Activated B cell treated with CpG ODN at 0.5 μM for 24 hours (primary cell): ENCODE measurements around the gene GBP2. TPM values are rescaled to one million over a fixed set of nuclear protein-coding genes. Genes with fewer than 3 reads are reported as not detected.

ENCODE experiments used
- ATAC-seq: fragments of 200-7000 bp; cut with Tn5 transposase; one replicate; pipeline ENCODE4 v1.10.0; 2021; ENCODE audit warnings: low read depth, mild to moderate bottlenecking, moderate library complexity
- CTCF ChIA-PET: fragments of 350-600 bp; sonication (Branson Sonifier 250); formaldehyde crosslinking; loops from one replicate; lab custom pipeline; 2021; ENCODE audit warnings: antibody characterized with exemption; lab: Charles Lee
- POLR2A ChIA-PET: fragments of 350-600 bp; sonication (Branson Sonifier 250); formaldehyde crosslinking; loops from one replicate; lab custom pipeline; 2021; ENCODE audit warnings: antibody characterized with exemption; lab: Charles Lee
- DNase-seq: peaks from one replicate; pipeline ENCODE4 v3.0.0; 2022
- H3K27ac Mint-ChIP-seq: one replicate; pipeline ENCODE4 v1.8.0; 2020; ENCODE audit warnings: mixed read lengths
- H3K27me3 Mint-ChIP-seq: one replicate; pipeline ENCODE4 v1.8.0; 2021; ENCODE audit warnings: mixed read lengths
- H3K36me3 Mint-ChIP-seq: one replicate; pipeline ENCODE4 v1.8.0; 2021; ENCODE audit warnings: low read depth, mixed read lengths
- H3K4me1 Mint-ChIP-seq: one replicate; pipeline ENCODE4 v1.8.0; 2021; ENCODE audit warnings: mixed read lengths
- H3K4me3 Mint-ChIP-seq: one replicate; pipeline ENCODE4 v1.8.0; 2020; ENCODE audit warnings: mild to moderate bottlenecking, mixed read lengths
- H3K9me3 Mint-ChIP-seq: one replicate; pipeline ENCODE4 v1.8.0; 2020; ENCODE audit warnings: mixed read lengths
- intact Hi-C: fragments of 100-400 bp; cut with micrococcal nuclease; formaldehyde crosslinking; loops from one replicate; pipeline ENCODE4 v1.15.1; 2024
- total RNA-seq: library from RNA; stranded (reverse); gene quantifications from 2 replicates; pipeline ENCODE4 v1.2.3, GENCODE V29; 2022
- TF ChIP-seq, protein P1 (sequence below): fragments of 200-600 bp; IDR thresholded peaks from one replicate; pipeline ENCODE4 v1.8.0; 2022; ENCODE audit warnings: antibody characterized with exemption, mild to moderate bottlenecking

The GBP2 gene
- total RNA-seq, 1 donor from 2014 or later: 26.7 TPM

DNA sequence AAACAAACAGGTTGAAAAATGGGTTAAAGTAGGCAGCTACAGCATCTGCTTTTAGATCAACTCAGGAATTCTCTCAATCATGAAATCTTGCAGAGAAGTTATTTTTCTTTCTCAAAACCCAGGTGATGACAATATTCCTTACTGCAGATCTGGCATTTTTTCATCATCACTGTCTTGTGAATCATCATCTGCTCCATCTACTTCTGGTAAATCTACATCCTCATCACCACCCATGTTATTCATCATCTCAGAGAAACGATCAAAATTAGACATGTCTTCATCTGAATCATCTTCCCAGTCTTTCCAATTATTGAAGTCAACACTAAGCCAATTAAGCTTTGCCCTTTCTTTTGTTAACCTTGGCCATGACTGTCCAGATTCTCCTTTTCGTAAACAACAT, 21.8 kb downstream of the GBP2 start:
- no peak for ATAC-seq
- intact Hi-C loops: no loop called here
- Mint-ChIP-seq H3K27me3 (peaks cover 2% of the 10 kb centered on the region), H3K9me3 (no peaks in the 10 kb centered on the region), H3K4me1 (no peaks in the 10 kb centered on the region), H3K27ac (no peak overlapping the region), H3K4me3 (no peak overlapping the region), H3K36me3 (peaks cover 42% of the 10 kb centered on the region)
- CTCF ChIA-PET: no interaction called here
- POLR2A ChIA-PET: no interaction called here
- TF ChIP-seq, protein P1, sequence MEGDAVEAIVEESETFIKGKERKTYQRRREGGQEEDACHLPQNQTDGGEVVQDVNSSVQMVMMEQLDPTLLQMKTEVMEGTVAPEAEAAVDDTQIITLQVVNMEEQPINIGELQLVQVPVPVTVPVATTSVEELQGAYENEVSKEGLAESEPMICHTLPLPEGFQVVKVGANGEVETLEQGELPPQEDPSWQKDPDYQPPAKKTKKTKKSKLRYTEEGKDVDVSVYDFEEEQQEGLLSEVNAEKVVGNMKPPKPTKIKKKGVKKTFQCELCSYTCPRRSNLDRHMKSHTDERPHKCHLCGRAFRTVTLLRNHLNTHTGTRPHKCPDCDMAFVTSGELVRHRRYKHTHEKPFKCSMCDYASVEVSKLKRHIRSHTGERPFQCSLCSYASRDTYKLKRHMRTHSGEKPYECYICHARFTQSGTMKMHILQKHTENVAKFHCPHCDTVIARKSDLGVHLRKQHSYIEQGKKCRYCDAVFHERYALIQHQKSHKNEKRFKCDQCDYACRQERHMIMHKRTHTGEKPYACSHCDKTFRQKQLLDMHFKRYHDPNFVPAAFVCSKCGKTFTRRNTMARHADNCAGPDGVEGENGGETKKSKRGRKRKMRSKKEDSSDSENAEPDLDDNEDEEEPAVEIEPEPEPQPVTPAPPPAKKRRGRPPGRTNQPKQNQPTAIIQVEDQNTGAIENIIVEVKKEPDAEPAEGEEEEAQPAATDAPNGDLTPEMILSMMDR: no peak
- no peak for DNase-seq

GRCh38 chr1:89102021-89102420, 23.9 kb downstream of the GBP2 start:
- POLR2A ChIA-PET: no interaction called here
- ATAC-seq (no peak), DNase-seq (no peak)
- no peak overlapping the region for H3K27ac Mint-ChIP-seq
- no peaks in the 10 kb centered on the region for H3K4me1 Mint-ChIP-seq
- H3K4me3 Mint-ChIP-seq: no peak overlapping the region
- no peaks in the 10 kb centered on the region for H3K9me3 Mint-ChIP-seq
- CTCF ChIA-PET: no interaction called here
- intact Hi-C loops: no loop called here
- TF ChIP-seq, protein P1: no peak
- H3K27me3 Mint-ChIP-seq: peaks cover 4% of the 10 kb centered on the region
- H3K36me3 Mint-ChIP-seq: peaks cover 22% of the 10 kb centered on the region

- H3K9me3 Mint-ChIP-seq: peaks cover 2% of the 10 kb centered on the region
- TF ChIP-seq, protein P1: no peak
- H3K4me3 Mint-ChIP-seq: no peak overlapping the region
- H3K27me3 Mint-ChIP-seq: peaks cover 4% of the 10 kb centered on the region
- ChIA-PET POLR2A (no interaction called here), CTCF (interaction anchor here (0.6 kb wide), 1 partner anchor 117 kb away, joined by 4 read pairs; no protein-coding TSS in a partner anchor)
- H3K27ac Mint-ChIP-seq: no peak overlapping the region
- H3K4me1 Mint-ChIP-seq: no peaks in the 10 kb centered on the region
- peaks cover 6% of the 10 kb centered on the region for H3K36me3 Mint-ChIP-seq
- ATAC-seq (no peak), DNase-seq (no peak)
- intact Hi-C loops: no loop called here
Observed at GRCh38 chr1:89100412-89100811, 25.5 kb downstream of the GBP2 start.

DNA sequence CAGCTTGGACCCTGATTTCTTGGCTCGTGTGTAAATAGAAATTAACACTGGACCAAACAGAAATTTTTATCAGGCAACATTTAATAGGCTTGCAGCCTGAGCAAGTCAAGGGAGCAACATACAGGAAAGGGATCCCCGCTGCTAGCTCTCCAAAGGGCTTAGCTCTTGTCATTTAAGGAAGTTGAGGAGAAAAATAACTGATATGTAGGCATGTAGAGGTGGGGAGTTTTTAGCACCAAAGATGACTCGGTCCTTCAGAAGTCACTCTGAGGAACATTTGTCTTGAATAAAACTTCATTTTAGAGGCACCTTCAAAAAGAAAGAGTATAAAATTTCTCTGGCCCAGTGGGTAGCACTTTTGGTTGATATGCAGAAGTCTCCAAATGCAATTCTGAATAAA, 27.1 kb downstream of the GBP2 start:
- ATAC-seq: no peak
- Mint-ChIP-seq H3K27me3 (peaks cover 4% of the 10 kb centered on the region), H3K4me3 (no peak overlapping the region), H3K27ac (no peak overlapping the region), H3K4me1 (no peaks in the 10 kb centered on the region), H3K9me3 (peaks cover 2% of the 10 kb centered on the region), H3K36me3 (no peaks in the 10 kb centered on the region)
- POLR2A ChIA-PET: no interaction called here
- DNase-seq: no peak
- CTCF ChIA-PET: interaction anchor here (1.0 kb wide), 1 partner anchor 13 kb away, joined by 4 read pairs; no protein-coding TSS in a partner anchor
- TF ChIP-seq, protein P1: no peak
- intact Hi-C loops: no loop called here

- peaks cover 2% of the 10 kb centered on the region for H3K9me3 Mint-ChIP-seq
- H3K4me1 Mint-ChIP-seq: no peaks in the 10 kb centered on the region
- ChIA-PET CTCF (no interaction called here), POLR2A (no interaction called here)
- intact Hi-C loops: no loop called here
- ATAC-seq (no peak), DNase-seq (no peak)
- TF ChIP-seq, protein P1: no peak
- H3K27me3 Mint-ChIP-seq: peaks cover 4% of the 10 kb centered on the region
- no peak overlapping the region for H3K4me3 Mint-ChIP-seq
- H3K36me3 Mint-ChIP-seq: no peaks in the 10 kb centered on the region
- no peak overlapping the region for H3K27ac Mint-ChIP-seq
Observed at GRCh38 chr1:89095737-89096136, 30.2 kb downstream of the GBP2 start.
